ENCODE measurements around the gene MYO6. TPM values are rescaled to one million over a fixed set of nuclear protein-coding genes. Genes with fewer than 3 reads are reported as not detected.

Gene MYO6
- total RNA-seq, 1 experiment from 2014 or later, result 44.1 TPM

GRCh38 chr6:75745404-75745803, 3.6 kb upstream of the MYO6 start:
- POLR2A ChIA-PET, result no interaction called here
- intact Hi-C loops (cut with micrococcal nuclease), result no loop called here
- TF ChIP-seq EGR1 (IDR thresholded peaks at IDR 0.05; ENCODE audit: low read depth) (no peak), MAX (IDR thresholded peaks at IDR 0.05) (no peak), ZNF274 (IDR thresholded peaks at IDR 0.05; ENCODE audit: low read depth, low read length) (no peak), POLR2AphosphoS5 (IDR thresholded peaks at IDR 0.05; ENCODE audit: low read depth, low read length) (no peak), ATF3 (IDR thresholded peaks at IDR 0.05) (no peak), FOSL1 (IDR thresholded peaks at IDR 0.05; ENCODE audit: low read depth) (no peak), YY1 (IDR thresholded peaks at IDR 0.05; ENCODE audit: extremely low read depth, insufficient replicate concordance, low read depth, low read length) (no peak), ELF1 (IDR thresholded peaks at IDR 0.05; ENCODE audit: borderline replicate concordance, low read depth) (no peak), EZH2 (IDR thresholded peaks at IDR 0.05) (no peak), JUND (IDR thresholded peaks at IDR 0.05) (no peak), REST (IDR thresholded peaks at IDR 0.05; ENCODE audit: low read depth) (no peak), EZH2phosphoT487 (IDR thresholded peaks at IDR 0.05; ENCODE audit: borderline replicate concordance) (no peak)
- DNase-seq (ENCODE audit: low read depth, low spot score) (no peak), ATAC-seq (no peak)
- H3K27ac ChIP-seq (ENCODE audit: low read depth, low read length), result no peak overlapping the region
- H3K4me3 ChIP-seq (replicated peaks in 1 of 2; ENCODE audit: low read depth in 1 of 2, low read length in 2 of 2), result no peak overlapping the region
- no peaks in the 10 kb centered on the region for H4K20me1 ChIP-seq (ENCODE audit: insufficient read depth)
- no peaks in the 10 kb centered on the region for H3K27me3 ChIP-seq (ENCODE audit: insufficient read depth, low read length)
- H3K9me3 ChIP-seq (ENCODE audit: control insufficient read depth in 1 of 2, insufficient read depth in 1 of 2, low read depth in 1 of 2, low read length in 2 of 2), result no peaks in the 10 kb centered on the region
- H3K9me2 ChIP-seq (ENCODE audit: insufficient read depth), result no peaks in the 10 kb centered on the region
- RAD21 ChIA-PET (ENCODE audit: low non-redundant PET in 1 of 2, low total read pairs in 2 of 2, uncharacterized antibody in 2 of 2, unreplicated experiment in 2 of 2), result no interaction called here
- H2AFZ ChIP-seq (ENCODE audit: low read depth, low read length, poor library complexity, severe bottlenecking), result no peak overlapping the region
- CTCF ChIA-PET, result no interaction called here
- no peak overlapping the region for H3K9ac ChIP-seq (ENCODE audit: low read length)
- H3K4me1 ChIP-seq (ENCODE audit: control insufficient read depth in 1 of 2, insufficient read depth in 2 of 2, low read length in 2 of 2), result peaks cover 25 to 29% of the 10 kb centered on the region in 2 experiments
- no peaks in the 10 kb centered on the region for H3K36me3 ChIP-seq (ENCODE audit: control insufficient read depth in 1 of 2, insufficient read depth in 2 of 2, low read length in 2 of 2)
- H3K79me2 ChIP-seq (ENCODE audit: insufficient read depth, low read length), result peaks cover 10% of the 10 kb centered on the region
- no peak overlapping the region for H3K4me2 ChIP-seq (ENCODE audit: low read length)
- BruUV-seq (replicated peaks), result no TSS peak

Measured in HCT116 (cell line).